Omental fat pad (tissue), 4 donors: ENCODE data around the gene TMEM61. TPM values are rescaled to one million over a fixed set of nuclear protein-coding genes. Genes with fewer than 3 reads are reported as not detected.

Experiments used
- ATAC-seq: fragments of 150-250 bp; one replicate; pipeline ENCODE4 v1.9.1; 2016; ENCODE audit warnings: mild to moderate bottlenecking, moderate library complexity; ENCODE audit not compliant: low FRiP score
- DNase-seq: peaks from one replicate; pipeline ENCODE4 v3.0.0-alpha.2; 2019; ENCODE audit warnings: low spot score
- CTCF ChIP-seq, 3 donors: fragments of 450-650 bp; IDR thresholded peaks; one replicate each; pipeline ENCODE4 v1.5.1; 2016 to 2017; ENCODE audit warnings: antibody characterized with exemption in 3 of 3, mild to moderate bottlenecking in 3 of 3, moderate library complexity in 2 of 3
- total RNA-seq, 4 donors: library from RNA; depleted of rRNA; stranded (reverse); fragments of >200 nt; gene quantifications; one replicate each; pipeline ENCODE4 v1.1.0, GENCODE V29; 2016

Gene TMEM61
- total RNA-seq, 4 donors from 2014 or later, result not detected

- no peak for DNase-seq
- no peak for TF ChIP-seq CTCF (IDR thresholded peaks at IDR 0.05)
- no peak for ATAC-seq
These were observed 3.9 kb downstream of the TMEM61 start for GRCh38 chr1:54984131-54984842.

- ATAC-seq (no peak), DNase-seq (no peak)
- TF ChIP-seq CTCF (IDR thresholded peaks at IDR 0.05), result no peak
These were observed 5.1 kb downstream of the TMEM61 start for GRCh38 chr1:54985556-54985955.

DNA sequence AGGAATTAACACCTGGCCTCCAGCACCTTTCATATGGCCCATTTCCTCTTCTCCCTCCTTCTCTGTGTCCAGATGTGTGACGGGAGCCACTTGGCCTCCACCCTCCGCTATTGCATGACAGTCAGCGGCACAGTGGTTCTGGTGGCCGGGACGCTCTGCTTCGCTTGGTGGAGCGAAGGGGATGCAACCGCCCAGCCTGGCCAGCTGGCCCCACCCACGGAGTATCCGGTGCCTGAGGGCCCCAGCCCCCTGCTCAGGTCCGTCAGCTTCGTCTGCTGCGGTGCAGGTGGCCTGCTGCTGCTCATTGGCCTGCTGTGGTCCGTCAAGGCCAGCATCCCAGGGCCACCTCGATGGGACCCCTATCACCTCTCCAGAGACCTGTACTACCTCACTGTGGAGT is 5.6 kb downstream of the TMEM61 start:
- TF ChIP-seq CTCF (IDR thresholded peaks at IDR 0.05), result no peak
- DNase-seq, result no peak
- no peak for ATAC-seq

GRCh38 chr1:54986533-54986932 is 6.1 kb downstream of the TMEM61 start:
- ATAC-seq (no peak), DNase-seq (no peak)
- TF ChIP-seq CTCF (IDR thresholded peaks at IDR 0.05), result no peak

DNA sequence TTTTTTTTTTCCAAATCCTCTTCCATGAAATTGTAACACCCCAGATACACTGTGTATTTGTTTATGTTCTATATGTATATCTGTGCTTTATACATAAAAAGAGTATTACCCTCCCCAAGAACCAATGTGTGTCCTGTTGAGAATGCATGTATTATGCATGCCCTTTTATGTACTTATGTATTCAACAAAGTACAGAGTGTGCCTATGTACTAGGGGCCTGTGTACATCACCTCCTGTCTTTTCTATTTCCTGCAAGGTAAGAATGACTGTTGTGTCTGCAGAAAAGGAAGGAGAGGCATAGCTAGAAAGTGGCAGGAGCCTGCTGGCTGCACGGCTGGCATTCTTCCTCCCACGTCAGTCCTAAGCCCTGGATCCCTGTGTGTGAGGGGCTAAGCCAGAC is 7.0 kb downstream of the TMEM61 start:
- ATAC-seq, result no peak
- no peak for DNase-seq
- no peak for TF ChIP-seq CTCF (IDR thresholded peaks at IDR 0.05)

- DNase-seq (no peak), ATAC-seq (no peak)
- TF ChIP-seq CTCF (IDR thresholded peaks at IDR 0.05), result no peak
These were observed 7.7 kb downstream of the TMEM61 start for GRCh38 chr1:54987919-54988705.

- TF ChIP-seq CTCF (IDR thresholded peaks at IDR 0.05), result no peak
- ATAC-seq (no peak), DNase-seq (no peak)
These were observed 8.5 kb downstream of the TMEM61 start for GRCh38 chr1:54988975-54989374.
